Liver (tissue), 9 donors: Measurements from ENCODE around the gene WNT5A. TPM values are rescaled to one million over a fixed set of nuclear protein-coding genes. Genes with fewer than 3 reads are reported as not detected.

Experiments
- DNase-seq: peaks from one replicate; pipeline ENCODE4 v3.0.0-alpha.2; 2017; ENCODE audit warnings: low spot score
- H3K27ac ChIP-seq, 2 donors: one replicate each; pipeline ENCODE4 v1.7.0; 2013; ENCODE audit warnings: inconsistent platforms in 2 of 2, low read length in 2 of 2, control low read depth in 1 of 2, low read depth in 1 of 2, mild to moderate bottlenecking in 1 of 2
- H3K27me3 ChIP-seq, 4 donors: one replicate each; pipeline versions ENCODE4 v1.6.1 to v1.7.0; 2013; ENCODE audit warnings: low read length in 3 of 4, inconsistent platforms in 1 of 4, mild to moderate bottlenecking in 1 of 4, moderate library complexity in 1 of 4; ENCODE audit not compliant: control insufficient read depth in 4 of 4, insufficient read depth in 4 of 4
- H3K36me3 ChIP-seq, 4 donors: one replicate each; pipeline versions ENCODE4 v1.6.1 to v1.7.0; 2013; ENCODE audit warnings: low read length in 3 of 4, mild to moderate bottlenecking in 3 of 4, low read depth in 1 of 4, moderate library complexity in 1 of 4; ENCODE audit not compliant: control insufficient read depth in 4 of 4, insufficient read depth in 3 of 4
- H3K4me1 ChIP-seq, 4 donors: one replicate each; pipeline versions ENCODE4 v1.6.1 to v1.7.0; 2013; ENCODE audit warnings: low read length in 3 of 4, mild to moderate bottlenecking in 3 of 4, moderate library complexity in 1 of 4; ENCODE audit not compliant: control insufficient read depth in 4 of 4, insufficient read depth in 4 of 4
- H3K4me3 ChIP-seq, 3 donors: one replicate each; pipeline versions ENCODE4 v1.6.1 to v1.7.0; 2013; ENCODE audit warnings: low read length in 3 of 3, control low read depth in 1 of 3, low read depth in 1 of 3, mild to moderate bottlenecking in 1 of 3
- H3K9ac ChIP-seq, 2 donors: one replicate each; pipeline ENCODE4 v1.7.0; 2013; ENCODE audit warnings: low read length in 2 of 2, mild to moderate bottlenecking in 2 of 2, moderate library complexity in 2 of 2, control low read depth in 1 of 2, low read depth in 1 of 2
- H3K9me3 ChIP-seq, 4 donors: one replicate each; pipeline versions ENCODE4 v1.6.1 to v1.7.0; 2013; ENCODE audit warnings: low read length in 3 of 4; ENCODE audit not compliant: control insufficient read depth in 4 of 4
- ATF3 ChIP-seq: IDR thresholded peaks from 2 replicates; pipeline ENCODE4 v1.6.1; 2016; ENCODE audit warnings: antibody characterized with exemption
- CTCF ChIP-seq: fragments of 150-350 bp; IDR thresholded peaks from 2 replicates; pipeline ENCODE4 v1.5.1; 2017; ENCODE audit warnings: improper control_type of control experiment, low read depth, low read length; ENCODE audit not compliant: missing input control
- EGR1 ChIP-seq, 2 donors: IDR thresholded peaks; 2 replicates each; pipeline ENCODE4 v1.6.1; 2016 to 2018; ENCODE audit warnings: antibody characterized with exemption in 2 of 2, low read depth in 2 of 2
- FOXA1 ChIP-seq: IDR thresholded peaks from 2 replicates; pipeline ENCODE4 v1.6.1; 2016; ENCODE audit warnings: antibody characterized with exemption
- FOXA2 ChIP-seq: IDR thresholded peaks from 2 replicates; pipeline ENCODE4 v1.6.1; 2016; ENCODE audit warnings: antibody characterized with exemption
- GABPA ChIP-seq, 2 donors: IDR thresholded peaks in 1 of 2; conservative IDR thresholded peaks in 1 of 2; 2 replicates each; pipeline ENCODE4 v1.6.1; 2016; ENCODE audit warnings: antibody characterized with exemption in 2 of 2, mild to moderate bottlenecking in 1 of 2, moderate library complexity in 1 of 2
- HNF4A ChIP-seq, 2 donors: conservative IDR thresholded peaks; 2 replicates each; pipeline ENCODE4 v1.6.1; 2016; ENCODE audit warnings: antibody characterized with exemption in 2 of 2, mild to moderate bottlenecking in 2 of 2
- HNF4G ChIP-seq: IDR thresholded peaks from 2 replicates; pipeline ENCODE4 v1.6.1; 2016; ENCODE audit warnings: antibody characterized with exemption
- JUND ChIP-seq, 2 donors: IDR thresholded peaks; 2 replicates each; pipeline ENCODE4 v1.6.1; 2016; ENCODE audit warnings: antibody characterized with exemption in 2 of 2
- MAX ChIP-seq: IDR thresholded peaks from 2 replicates; pipeline ENCODE4 v1.6.1; 2016; ENCODE audit warnings: antibody characterized with exemption
- NR2F2 ChIP-seq: IDR thresholded peaks from 2 replicates; pipeline ENCODE4 v1.6.1; 2016; ENCODE audit warnings: antibody characterized with exemption
- RAD21 ChIP-seq, 2 donors: IDR thresholded peaks; 2 replicates each; pipeline ENCODE4 v1.6.1; 2016; ENCODE audit warnings: antibody characterized with exemption in 2 of 2, mild to moderate bottlenecking in 2 of 2
- REST ChIP-seq: IDR thresholded peaks from 2 replicates; pipeline ENCODE4 v1.6.1; 2016; ENCODE audit warnings: antibody characterized with exemption, mild to moderate bottlenecking
- RXRA ChIP-seq, 2 donors: IDR thresholded peaks; 2 replicates each; pipeline ENCODE4 v1.6.1; 2017 to 2018; ENCODE audit warnings: antibody characterized with exemption in 2 of 2, mild to moderate bottlenecking in 1 of 2
- SP1 ChIP-seq: IDR thresholded peaks from 2 replicates; pipeline ENCODE4 v1.6.1; 2018; ENCODE audit warnings: antibody characterized with exemption, mild to moderate bottlenecking
- TAF1 ChIP-seq: conservative IDR thresholded peaks from 2 replicates; pipeline ENCODE4 v1.6.1; 2016; ENCODE audit warnings: antibody characterized with exemption, mild to moderate bottlenecking
- YY1 ChIP-seq: IDR thresholded peaks from 2 replicates; pipeline ENCODE4 v1.6.1; 2016; ENCODE audit warnings: antibody characterized with exemption, mild to moderate bottlenecking
- ZBTB33 ChIP-seq: IDR thresholded peaks from 2 replicates; pipeline ENCODE4 v1.6.1; 2016; ENCODE audit warnings: antibody characterized with exemption
- WGBS: extraction: QIAGEN DNeasy Blood & Tissue Kit; methylation state at CpG from one replicate; pipeline ENCODE4 v1.1.7; 2013; 5-methylcytosine and 5-hydroxymethylcytosine counted together
- polyA plus RNA-seq, 2 donors: library from polyadenylated mRNA; stranded (reverse) in 1 of 2; unstranded in 1 of 2; fragments of 200-250 nt in 1 of 2; fragments of >200 nt in 1 of 2; fragmentation: Nextera tagmentation in 1 of 2; extraction: Ambion mirVana in 1 of 2; gene quantifications; one replicate each; pipeline versions ENCODE4 v1.2.1 to v1.2.3, GENCODE V29; 2013 to 2015
- total RNA-seq, 2 donors: library from RNA; depleted of rRNA; stranded (reverse); fragments of >200 nt; gene quantifications; one replicate each; pipeline ENCODE4 v1.2.3, GENCODE V29; 2014
- donor health status: healthy.
- donor health status: healthy.
- donor health status: healthy.
- donor health status: healthy.
- donor health status: healthy.

WNT5A gene
- total and polyA plus RNA-seq, 4 donors = 0.18 to 1.3 (median 0.66) TPM

- Histone ChIP-seq H3K4me1 (peaks cover 4 to 28% (median 14%) of the 10 kb centered on the region in 4 donors), H3K36me3 (no peaks in the 10 kb centered on the region), H3K9ac (no peak overlapping the region), H3K4me3 (no peak overlapping the region), H3K27me3 (no peaks in the 10 kb centered on the region), H3K9me3 (no peaks in the 10 kb centered on the region), H3K27ac (no peak overlapping the region)
- no peak for DNase-seq
- WGBS = 82% methylated on average over 4 of the region's 4 CpGs
- no peak for TF ChIP-seq FOXA1
These were observed 11.4 kb upstream of the WNT5A start for GRCh38 chr3:55498520-55498919.

GRCh38 chr3:55497250-55497649 is 10.1 kb upstream of the WNT5A start:
- no peaks in the 10 kb centered on the region for H3K27me3 ChIP-seq
- no peak for TF ChIP-seq CTCF
- peak; percentile 85 for TF ChIP-seq SP1
- TF ChIP-seq HNF4G = peak; percentile 85
- TF ChIP-seq YY1 = peak; percentile 90
- TF ChIP-seq FOXA1 = peak; percentile 78
- TF ChIP-seq TAF1 = no peak
- peak; percentile 50 to 93 for TF ChIP-seq JUND (IDR thresholded peaks at IDR 0.05)
- TF ChIP-seq MAX = peak; percentile 32
- TF ChIP-seq HNF4A (conservative IDR thresholded peaks at IDR 0.05) = peak; percentile 93 to 95
- TF ChIP-seq REST = peak; percentile 46
- peak; percentile 35 to 72 for TF ChIP-seq RXRA (IDR thresholded peaks at IDR 0.05)
- no peak for TF ChIP-seq ATF3
- TF ChIP-seq GABPA (IDR thresholded peaks at IDR 0.05 in 1 of 2, conservative IDR thresholded peaks at IDR 0.05 in 1 of 2) = no peak
- TF ChIP-seq EGR1 (IDR thresholded peaks at IDR 0.05; ENCODE audit: low read depth in 2 of 2) = no peak
- TF ChIP-seq FOXA2 = peak; percentile 92
- no peak for TF ChIP-seq NR2F2
- peak; percentile 37 to 51 for TF ChIP-seq RAD21 (IDR thresholded peaks at IDR 0.05)
- peak; percentile 24 for TF ChIP-seq ZBTB33
- peak overlapping the region in 1 of 3 donors; percentile 18 for H3K4me3 ChIP-seq
- H3K27ac ChIP-seq = peak overlapping the region; percentile 66 to 73
- H3K36me3 ChIP-seq = no peaks in the 10 kb centered on the region
- no peak for DNase-seq
- no peaks in the 10 kb centered on the region for H3K9me3 ChIP-seq
- H3K4me1 ChIP-seq = peaks cover 4 to 28% (median 14%) of the 10 kb centered on the region in 4 donors
- no peak overlapping the region for H3K9ac ChIP-seq
